HG03159 (cell line): Measurements from ENCODE around the gene TNFRSF19.

Experiments
- ATAC-seq: cut with Tn5 transposase; IDR thresholded peaks from one replicate; pipeline ENCODE4 v1.9.1; 2021; ENCODE audit warnings: mild to moderate bottlenecking, moderate library complexity; ENCODE audit not compliant: unreplicated experiment

Gene TNFRSF19

DNA sequence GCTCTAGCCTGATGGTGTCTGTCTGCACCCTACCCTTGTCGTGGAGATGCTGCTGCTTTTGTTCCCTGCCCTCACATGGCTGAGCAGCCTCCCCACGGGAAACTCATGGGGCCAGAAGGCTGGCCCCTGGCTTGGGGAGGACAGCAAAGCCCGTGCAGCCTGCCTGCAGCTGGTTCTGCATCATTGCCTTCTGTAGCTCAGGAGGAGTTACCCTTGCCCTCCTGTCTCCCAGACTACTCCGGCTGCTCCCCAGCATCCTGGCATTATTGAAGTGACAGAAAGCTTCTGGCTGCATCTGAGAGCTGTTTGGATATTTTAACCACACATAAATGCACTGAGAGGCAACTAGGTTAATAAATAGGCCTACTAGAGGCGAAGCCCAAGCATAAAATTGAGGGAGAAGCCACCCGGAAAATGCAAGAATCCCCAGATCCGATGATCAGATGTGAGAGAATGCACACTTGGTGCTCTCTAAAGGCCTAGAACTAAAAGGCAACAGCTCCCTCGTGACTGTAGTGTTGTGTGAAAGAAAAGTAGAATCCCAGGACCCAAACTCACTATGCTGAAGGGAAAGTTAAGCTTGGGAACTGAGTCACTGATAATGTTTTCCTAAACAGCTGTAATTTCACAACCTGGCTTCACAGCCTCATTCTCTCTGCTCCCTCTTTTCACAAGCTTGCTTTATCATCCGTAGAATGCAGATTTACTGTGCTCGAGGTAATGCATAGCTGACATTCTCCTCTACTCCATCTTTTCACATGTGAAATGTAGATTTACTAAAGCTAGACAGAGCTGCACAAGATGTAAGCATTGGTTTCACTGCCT, 110.8 kb downstream of the TNFRSF19 start:
- ATAC-seq: no peak

DNA sequence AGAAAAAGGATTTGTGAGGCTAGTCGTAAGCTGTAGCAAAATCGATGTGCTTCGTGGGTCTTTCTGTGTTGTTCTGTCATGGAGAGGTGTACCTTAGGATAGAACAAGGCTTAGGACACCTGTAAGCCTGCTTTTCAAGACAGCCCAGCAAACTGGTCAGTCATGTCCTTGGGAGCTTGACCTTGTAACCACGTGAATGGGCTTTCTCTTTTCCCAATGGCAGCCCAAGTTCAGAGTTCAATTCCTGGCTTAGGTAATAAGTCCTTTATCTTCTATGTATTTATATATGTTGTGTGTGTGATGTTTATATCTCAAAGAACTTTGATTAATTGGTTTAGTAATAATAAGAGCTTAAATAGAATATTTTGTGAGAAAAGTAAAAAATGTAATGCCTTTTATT, 112.9 kb downstream of the TNFRSF19 start:
- no peak for ATAC-seq

GRCh38 chr13:23684647-23685046, 114.4 kb downstream of the TNFRSF19 start:
- ATAC-seq: no peak

DNA sequence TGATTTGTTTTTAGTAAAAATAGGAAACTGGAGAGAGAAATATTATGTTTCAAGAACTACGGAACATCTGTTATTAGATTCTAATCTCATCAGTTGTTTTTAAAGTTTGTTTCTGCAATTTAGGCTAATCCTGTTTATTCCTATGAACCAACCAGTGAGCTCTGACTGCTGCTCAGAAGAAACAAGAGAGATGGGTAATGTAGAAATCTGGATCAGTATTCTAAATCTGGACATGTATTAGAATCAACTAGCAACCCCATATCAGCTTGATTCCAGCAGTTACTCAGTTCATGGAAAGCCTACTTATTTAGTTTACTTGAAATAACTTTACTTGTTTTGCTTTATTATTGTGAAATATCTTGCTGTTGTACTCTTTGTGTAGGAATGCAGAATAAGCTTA, 115.2 kb downstream of the TNFRSF19 start:
- no peak for ATAC-seq

DNA sequence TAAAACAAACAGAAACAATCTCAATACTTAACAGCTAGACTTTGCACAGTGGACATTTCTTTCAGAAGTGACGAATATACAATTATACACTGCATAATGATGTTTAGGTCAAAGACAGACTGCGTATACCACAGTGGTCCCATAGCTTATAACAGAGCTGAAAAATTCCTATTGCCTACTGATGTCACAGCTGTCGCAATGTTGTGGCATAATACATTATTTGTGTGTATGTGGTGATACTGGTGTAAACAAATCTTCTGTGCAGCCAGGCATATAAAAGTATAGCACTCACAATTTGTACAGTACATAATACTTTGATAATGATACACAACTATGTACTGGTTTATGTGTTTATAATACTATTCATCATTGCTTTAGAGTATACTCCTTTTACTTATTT, 116.7 kb downstream of the TNFRSF19 start:
- no peak for ATAC-seq

DNA sequence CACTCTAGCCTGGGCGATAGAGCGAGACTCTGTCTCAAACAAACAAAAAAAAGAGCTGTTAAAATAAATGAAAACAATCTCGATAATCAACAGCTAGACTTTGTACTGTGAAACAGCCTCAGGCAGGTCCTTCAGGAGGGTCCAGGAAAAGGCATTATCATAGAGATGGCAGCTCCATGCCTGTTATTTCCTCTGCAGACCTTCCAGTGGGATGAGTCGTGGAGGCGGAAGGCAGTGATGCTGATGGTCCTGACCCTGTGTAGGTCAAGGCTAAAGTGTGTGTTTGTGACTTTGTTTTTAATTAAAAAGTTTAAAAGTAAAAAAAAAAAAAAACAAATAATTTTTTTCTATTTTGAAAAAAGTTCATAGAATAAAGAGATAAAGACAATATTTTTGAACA, 117.4 kb downstream of the TNFRSF19 start:
- no peak for ATAC-seq

DNA sequence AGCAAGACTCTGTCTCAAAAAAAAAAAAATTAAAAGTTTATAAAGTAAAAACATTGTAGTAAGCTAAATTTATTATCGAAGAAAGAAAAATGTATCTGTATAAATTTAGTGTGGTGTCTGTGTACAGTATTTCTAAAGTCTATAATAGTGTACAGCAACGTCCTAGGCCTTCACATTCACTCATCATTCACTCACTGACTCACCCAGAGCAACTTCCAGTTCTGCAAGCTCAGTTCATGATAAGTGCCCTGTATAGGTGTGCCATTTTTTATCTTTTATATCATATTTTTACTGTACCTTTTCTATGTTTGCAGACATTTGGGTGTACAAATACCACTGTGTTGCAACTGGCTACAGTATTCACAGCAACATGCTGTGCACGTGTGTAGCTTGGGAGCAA, 118.1 kb downstream of the TNFRSF19 start:
- ATAC-seq: no peak

DNA sequence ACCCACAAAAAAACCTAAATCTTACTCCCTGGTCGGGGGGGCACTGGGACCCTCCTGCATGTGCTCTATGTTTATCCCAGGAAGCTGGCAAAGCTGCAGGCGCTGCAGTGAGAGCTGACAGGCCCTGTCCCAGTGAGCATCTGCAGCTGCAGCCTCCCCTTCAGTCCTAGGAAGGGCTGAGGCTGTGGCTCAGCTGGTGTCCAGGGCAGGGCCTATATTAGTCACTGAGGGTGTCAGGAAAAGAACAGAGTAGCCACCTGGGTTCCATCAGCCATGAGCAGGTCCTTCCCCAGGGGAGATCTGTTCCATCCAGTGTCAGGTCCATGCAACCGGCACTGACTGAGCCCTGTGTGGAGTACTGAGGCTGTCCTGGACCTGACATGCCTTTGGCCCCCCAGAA, 120.5 kb downstream of the TNFRSF19 start:
- ATAC-seq: no peak

DNA sequence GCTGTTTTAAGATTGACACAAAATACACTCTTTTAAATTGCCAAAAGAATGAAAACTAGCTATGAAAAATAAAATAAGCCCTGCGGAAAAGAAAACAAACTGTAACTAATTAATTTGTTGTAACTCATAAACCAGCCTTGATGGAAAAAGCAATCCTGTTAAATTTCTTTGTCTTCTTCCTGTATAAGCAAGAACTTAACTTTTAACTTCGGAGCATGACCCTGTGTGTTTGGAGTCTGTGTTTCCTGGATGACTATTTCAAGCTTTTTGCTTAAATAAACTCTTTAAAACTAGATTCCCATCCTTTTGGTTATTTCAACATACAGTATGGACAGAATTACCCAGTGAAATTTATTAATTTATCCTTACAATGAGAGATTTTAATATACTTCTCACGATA, 122.6 kb downstream of the TNFRSF19 start:
- ATAC-seq: no peak

DNA sequence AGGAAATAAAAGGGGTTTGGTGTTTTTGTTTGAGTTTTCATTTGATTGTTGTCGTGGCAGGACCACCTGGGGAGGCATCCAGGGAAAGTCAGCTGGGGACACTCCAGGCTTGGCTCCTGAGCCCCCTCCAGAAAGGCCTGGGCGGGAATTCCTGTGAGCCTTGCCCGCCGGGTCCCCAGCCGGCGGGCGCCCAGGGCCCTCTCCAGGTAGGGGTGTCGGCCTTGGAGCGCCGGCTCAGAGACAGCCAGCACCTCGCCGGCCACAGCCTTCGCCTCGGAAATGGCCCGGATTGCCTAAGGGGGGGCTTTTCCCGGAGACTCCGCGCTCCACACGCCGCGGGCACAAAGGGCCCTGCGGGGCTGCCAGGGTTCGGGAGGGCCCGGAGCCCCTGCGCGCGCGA, 125.0 kb downstream of the TNFRSF19 start:
- no peak for ATAC-seq

- ATAC-seq: peak; percentile 87
Measured at GRCh38 chr13:23695711-23696464, 125.7 kb downstream of the TNFRSF19 start.

DNA sequence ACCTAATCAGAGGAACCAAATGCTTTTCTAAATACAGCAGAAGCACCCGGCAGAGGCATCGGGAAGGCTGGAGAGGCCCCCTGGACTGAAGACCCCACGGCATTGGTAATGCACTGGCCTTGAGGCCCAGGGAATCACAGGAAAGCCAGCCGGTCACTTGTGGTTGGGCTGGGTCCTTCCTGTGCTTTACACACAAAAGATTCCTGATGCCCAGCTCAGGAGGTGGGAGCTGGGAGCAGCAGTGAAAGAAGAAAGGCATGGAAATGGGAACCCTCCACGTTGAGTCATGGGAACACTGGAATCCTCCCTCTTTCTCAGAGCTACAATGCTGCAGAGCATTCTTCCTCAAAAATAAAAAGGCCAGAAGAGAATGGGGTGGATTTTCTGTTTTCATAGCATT, 126.4 kb downstream of the TNFRSF19 start:
- no peak for ATAC-seq

DNA sequence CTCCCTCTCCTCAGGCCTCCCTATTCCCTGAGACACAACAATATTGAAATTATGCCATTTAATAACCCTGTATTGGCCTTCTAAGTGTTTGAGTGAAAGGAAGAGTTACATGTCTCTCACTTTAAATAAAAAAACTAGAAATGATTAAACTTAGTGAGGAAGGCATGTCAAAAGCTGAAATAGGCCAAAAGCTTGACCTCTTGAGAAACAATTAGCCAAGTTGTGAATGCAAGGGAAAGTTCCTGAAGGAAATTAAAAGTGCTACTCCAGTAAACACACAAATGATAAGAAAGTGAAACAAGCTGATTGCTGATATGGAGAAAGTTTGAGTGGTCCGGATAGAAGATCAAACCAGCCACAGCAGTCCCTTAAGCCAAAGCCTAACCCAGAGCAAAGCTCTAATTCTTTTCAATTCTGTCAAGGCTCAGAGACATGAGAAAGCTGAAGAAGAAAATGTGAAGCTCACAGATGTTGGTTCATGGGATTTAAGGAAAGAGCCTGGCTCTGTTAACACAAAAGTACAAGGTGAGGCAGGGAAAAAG, 127.6 kb downstream of the TNFRSF19 start:
- no peak for ATAC-seq

GRCh38 chr13:23699271-23699670, 129.1 kb downstream of the TNFRSF19 start:
- no peak for ATAC-seq

GRCh38 chr13:23701186-23701585, 131.0 kb downstream of the TNFRSF19 start:
- ATAC-seq: no peak

DNA sequence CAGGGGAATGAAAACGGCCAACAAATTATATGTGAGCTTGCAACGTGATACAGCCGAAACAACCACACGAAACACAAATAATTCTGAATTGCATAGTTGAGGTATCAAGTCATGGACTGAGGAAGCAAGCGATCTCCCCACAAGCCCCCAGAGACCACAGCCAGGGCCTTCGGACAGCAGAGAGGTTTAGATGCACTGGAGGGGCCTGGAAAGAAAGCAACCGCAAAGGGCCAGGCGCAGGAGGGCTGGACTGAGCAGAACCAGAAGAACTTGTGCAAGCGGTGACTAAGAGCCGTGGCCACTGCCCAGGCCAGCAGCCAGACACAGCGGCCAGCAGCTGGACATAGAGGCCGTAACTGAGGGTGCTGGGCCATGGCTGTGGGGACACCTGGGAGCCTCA, 131.4 kb downstream of the TNFRSF19 start:
- ATAC-seq: no peak

- ATAC-seq: no peak
Measured at GRCh38 chr13:23703246-23703860, 133.1 kb downstream of the TNFRSF19 start.

DNA sequence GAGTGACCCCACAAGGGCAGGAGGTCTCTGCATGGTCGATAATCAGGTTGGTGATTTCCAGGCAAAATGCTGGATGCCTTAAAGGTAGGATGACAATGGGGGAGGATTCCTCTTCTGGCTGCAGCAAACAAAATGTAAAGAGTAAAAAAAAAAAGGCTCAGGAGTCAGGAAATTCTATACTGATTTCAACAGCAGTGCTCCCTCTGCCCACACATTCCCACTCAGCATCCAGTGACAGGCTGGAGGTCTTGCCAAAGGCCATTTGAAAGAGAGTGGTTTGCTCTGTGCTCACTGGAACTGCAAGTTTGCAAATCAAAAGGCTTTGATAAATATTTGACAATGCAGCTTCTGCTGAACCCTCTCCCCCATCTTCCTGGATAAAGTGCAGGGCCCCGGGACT, 135.4 kb downstream of the TNFRSF19 start:
- no peak for ATAC-seq

DNA sequence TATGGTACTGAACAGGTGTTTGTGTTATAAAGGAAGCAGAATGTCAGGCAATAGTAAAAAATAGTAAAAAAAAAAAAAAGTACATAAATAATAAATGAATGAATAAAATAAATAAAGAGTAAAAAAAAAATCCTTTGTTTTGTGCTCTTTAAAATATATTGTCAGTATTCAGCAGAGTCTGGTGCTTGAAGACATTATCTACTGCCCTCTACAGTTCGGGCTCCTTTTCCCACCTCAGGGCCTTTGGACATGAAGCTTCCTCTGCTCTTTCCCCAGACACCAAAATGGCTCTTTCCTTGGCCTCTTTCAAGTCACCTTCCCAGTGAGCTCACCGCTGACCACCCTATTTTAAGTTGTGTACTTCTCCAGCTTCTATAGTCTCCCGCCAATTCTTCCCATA, 137.5 kb downstream of the TNFRSF19 start:
- no peak for ATAC-seq

DNA sequence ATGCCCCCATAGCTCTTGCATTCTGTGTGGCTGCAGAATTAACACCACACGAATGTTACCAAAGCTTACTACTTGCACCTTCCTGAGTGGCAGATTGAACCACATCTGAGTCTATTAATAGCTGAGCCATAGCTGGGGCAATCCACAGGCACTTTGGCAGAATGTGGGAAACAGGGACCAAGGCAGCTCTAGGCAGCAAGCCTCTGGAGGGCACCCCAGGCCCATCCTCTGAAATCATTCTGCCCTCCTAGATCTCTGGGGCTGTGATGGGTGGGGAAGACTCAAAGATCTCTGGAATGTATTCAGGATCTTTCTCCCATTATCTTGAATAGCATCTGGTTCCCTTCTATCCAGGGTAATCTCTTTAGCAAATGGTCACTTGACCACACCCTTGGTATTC, 139.3 kb downstream of the TNFRSF19 start:
- ATAC-seq: no peak

DNA sequence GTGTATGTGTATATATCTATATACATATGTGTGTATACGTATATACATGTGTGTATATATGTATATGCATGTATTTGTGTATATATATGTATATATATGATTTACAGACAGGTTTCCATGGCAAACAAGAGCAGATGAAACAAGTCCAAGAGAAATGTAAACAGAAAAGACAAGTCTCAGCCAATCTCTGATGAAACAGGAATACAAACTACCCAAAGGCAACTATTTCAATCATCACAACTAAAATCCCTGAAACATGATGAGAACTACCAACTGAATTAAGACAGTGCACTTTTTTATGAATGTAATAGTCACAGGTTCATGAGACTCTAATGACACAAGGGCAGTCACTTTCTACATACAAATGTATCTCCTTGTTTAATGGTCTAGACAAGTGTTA, 140.2 kb downstream of the TNFRSF19 start:
- no peak for ATAC-seq

DNA sequence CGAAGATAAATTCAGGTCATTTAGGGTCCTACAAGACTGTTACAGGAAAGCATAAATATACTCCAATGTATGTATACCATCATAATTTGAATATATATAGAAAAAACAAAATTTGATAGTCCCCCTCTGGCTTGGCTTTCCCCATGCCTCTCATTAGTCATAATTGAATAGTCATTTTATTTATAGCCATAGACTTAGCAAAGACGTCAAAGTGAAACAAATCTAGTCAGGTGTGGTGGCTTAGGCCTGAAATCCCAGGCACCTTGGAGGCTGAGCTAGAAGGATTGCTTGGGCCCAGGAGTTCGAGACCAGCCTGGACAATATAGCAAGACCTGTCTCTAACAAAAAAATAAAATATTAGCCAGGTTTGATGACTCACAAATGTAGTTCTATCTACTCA, 141.1 kb downstream of the TNFRSF19 start:
- no peak for ATAC-seq
